Fibroblast of the conjunctiva (primary cell): ENCODE results near the gene UAP1L1.

ENCODE experiments used
- DNase-seq: peaks from one replicate; pipeline ENCODE4 v3.0.0-alpha.2; 2010; ENCODE audit warnings: low read depth

The UAP1L1 gene

GRCh38 chr9:137099231-137099630 is 21.9 kb downstream of the UAP1L1 start:
- DNase-seq = no peak

GRCh38 chr9:137103206-137103999 is 26.1 kb downstream of the UAP1L1 start:
- DNase-seq = no peak

DNA sequence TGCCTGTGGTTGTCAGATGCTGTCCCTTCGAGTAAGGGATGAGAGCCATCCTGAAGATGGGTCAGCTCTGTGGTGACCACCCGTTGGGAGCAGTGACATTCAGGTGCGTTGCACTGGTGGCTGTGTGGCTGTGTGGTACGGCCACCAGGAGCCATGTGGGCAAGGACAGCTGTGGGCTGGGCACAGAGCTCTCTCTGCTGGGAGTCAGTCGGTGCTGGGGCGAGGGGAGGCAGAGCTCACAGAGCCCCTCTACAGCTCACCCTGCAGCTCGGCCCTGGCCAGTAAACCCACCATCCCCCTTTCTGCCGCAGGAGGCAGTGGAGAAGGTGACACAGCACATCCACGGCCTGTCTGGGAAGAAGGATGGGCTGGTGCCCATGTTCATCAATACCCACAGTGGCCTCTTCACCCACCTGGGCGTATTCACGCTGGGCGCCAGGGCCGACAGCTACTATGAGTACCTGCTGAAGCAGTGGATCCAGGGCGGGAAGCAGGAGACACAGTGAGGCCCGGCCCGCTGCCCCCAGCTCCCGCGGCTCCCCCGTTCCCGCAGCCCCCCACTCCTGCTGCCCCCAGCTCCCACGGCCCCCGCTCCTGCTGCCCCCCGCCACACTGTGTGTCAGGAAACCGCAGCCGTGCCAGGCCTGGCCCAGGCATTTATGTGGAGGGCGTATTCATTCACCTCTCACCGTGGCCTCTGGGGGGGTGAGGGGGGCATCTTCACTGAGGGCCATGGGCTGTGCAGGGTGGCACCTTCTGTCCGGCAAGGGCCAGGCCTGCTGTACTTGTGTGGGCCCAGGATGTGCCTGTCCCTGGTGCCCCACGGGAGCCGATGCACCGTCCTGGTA is 28.7 kb downstream of the UAP1L1 start:
- no peak for DNase-seq

GRCh38 chr9:137106662-137107250 is 29.4 kb downstream of the UAP1L1 start:
- DNase-seq = no peak

GRCh38 chr9:137107312-137107921 is 30.1 kb downstream of the UAP1L1 start:
- no peak for DNase-seq

- DNase-seq = no peak
These were observed 30.7 kb downstream of the UAP1L1 start for GRCh38 chr9:137107982-137108381.

DNA sequence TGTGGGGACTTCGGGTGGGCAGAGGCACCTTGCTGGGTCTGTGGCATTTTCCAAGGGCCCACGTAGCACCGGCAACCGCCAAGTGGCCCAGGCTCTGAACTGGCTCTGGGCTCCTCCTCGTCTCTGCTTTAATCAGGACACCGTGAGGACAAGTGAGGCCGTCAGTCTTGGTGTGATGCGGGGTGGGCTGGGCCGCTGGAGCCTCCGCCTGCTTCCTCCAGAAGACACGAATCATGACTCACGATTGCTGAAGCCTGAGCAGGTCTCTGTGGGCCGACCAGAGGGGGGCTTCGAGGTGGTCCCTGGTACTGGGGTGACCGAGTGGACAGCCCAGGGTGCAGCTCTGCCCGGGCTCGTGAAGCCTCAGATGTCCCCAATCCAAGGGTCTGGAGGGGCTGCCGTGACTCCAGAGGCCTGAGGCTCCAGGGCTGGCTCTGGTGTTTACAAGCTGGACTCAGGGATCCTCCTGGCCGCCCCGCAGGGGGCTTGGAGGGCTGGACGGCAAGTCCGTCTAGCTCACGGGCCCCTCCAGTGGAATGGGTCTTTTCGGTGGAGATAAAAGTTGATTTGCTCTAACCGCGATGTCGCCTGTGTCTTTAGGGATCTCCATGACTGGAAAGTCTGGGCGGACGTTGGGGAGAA is 31.4 kb downstream of the UAP1L1 start:
- DNase-seq = no peak

DNA sequence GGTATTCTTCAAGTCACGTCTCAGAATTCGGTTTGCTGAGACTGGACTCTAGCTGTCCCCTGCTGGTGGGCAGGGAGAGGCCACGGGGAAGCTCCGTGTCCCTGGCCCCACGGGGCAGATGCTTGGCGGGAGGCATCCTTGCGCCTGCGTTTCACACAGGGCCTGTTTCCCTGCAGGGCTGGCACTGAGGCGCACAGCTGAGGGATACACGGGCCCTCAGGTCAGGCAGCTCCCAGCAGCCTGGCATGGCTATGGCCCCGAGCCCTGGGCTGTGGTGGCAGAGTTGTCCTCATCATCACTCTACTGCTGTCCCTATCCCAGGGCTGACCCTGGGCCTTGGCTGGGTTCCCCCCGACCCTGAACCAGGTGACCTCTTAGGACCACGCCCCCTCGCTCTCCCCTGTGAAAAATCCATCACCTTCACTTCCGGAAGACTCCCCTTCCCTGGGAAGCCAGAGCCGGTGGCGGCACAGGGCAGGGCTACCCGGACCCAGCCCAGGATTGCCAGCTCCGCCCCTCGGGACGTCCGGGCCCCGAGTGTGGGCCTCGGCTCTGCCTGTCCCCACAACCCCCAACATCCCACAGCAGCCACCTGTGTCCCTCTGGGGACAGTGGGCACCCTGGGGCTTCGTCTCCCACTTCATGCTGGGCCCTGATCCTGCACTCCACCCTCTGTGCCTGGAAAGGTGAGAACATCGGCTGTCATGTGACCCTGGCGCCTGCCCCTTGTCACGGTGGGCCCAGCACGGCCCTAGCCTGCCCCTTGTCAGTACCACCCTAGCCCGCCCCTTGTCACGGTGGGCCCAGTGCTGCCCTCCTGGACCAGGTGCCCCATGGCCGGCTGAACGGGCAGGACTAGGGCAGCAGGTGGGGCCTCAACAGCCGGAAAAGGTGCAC is 32.2 kb downstream of the UAP1L1 start:
- DNase-seq = no peak

- no peak for DNase-seq
These were observed 33.0 kb downstream of the UAP1L1 start for GRCh38 chr9:137110147-137110910.

DNA sequence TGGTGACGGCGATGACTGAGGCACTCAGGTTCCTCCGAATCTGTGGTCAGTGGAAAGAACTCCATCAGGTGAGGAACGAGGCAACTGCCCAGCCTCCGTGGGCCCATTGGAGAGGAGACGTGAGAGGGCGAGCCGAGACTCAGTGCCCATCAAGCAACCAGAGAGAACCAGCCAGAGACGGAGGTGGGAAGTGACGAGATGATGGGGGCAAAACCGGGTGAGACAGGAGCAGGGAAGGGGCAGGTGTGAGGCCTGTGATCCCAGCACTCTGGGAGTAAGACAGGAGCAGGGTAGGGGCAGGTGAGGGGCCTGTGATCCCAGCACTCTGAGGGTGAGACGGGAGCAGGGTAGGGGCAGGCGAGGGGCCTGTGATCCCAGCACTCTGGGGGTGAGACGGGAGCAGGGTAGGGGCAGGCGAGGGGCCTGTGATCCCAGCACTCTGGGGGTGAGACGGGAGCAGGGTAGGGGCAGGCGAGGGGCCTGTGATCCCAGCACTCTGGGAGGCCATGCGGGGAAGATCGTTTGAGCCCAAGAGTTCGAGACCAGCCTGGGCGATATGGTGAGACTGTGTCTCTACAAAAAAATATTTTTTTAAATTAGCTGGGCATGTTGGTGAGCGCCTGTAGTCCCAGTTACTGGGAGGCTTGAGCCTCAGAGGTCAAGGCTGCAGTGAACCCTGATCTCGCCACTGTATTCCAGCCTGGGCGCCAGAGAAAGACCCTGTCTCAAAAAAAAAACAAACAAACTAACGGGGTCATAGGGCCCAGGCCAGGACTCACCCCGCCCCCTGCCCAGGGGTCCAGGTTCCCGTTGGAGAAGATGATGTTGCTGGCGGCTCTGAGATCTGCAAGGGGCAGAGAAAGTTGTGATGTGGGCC is 33.8 kb downstream of the UAP1L1 start:
- no peak for DNase-seq

DNA sequence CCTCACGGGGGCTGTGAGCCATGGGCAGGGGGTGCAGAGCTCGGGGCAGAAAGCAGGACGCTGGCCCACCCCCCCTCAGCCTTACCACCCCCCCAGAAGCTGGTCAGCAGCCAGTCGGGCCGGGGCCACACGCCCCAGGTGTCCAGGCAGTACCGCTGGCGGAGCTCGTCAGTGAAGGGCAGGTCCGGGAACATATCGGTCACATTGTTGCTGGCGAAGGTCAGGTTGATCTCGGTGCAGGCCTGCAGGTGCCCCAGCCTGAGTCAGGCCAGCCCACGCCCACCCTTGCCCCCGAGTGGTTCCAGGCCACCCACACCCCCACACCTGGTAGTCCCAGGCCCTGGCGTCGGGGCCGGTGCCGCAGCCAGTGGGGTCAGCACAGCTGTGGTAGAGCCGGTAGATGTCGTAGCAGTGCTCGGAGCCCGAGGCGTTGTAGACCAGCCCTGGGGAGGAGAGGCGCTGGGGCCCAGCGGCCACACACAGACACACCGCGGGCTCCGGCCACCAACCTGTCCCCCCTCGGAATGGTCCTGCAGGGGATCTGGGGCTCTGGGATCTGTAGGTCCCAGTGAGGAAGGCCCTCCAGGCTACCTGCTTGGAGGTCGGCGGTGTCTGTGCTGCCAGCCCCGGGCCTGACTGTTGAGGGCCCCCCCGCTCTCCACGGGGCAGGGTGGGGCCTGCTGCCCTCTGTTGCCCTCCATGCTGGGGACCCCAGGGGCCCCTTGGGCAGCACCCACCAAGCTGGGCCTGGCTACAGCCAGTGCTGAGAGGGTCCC is 34.7 kb downstream of the UAP1L1 start:
- DNase-seq = no peak

- no peak for DNase-seq
These were observed 35.5 kb downstream of the UAP1L1 start for GRCh38 chr9:137112564-137113384.

- DNase-seq = no peak
These were observed 36.3 kb downstream of the UAP1L1 start for GRCh38 chr9:137113385-137114159.

DNA sequence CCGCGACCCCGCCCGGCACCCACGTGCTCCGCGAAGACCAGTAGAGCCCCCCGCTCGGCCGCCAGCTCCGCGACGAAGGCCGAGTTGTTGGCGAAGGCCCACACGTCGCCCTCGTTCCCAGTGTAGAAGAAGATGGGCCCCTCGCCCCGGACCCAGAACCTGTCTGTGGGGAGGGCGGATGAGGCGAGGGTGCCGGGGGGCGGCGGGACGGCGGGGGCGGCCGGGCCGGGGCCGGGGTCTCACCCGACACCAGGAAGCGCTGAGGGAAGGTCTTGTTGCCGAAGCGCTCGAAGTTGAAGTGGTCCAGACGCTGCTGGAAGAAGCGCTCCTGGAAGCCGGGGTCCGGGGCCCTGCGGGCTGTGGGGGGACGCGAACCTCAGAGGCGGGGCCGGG is 36.9 kb downstream of the UAP1L1 start:
- DNase-seq = no peak

- DNase-seq = no peak
These were observed 37.5 kb downstream of the UAP1L1 start, which contains the start of gene DPP7 for GRCh38 chr9:137114613-137115393. Gene DPP7, minus strand, starts transcription at chr9:137114733. Its CDS starts 20 bp downstream, at chr9:137114713.
